SIG-M5 treated with dmso at 0.1 percent for 504 hours (cell line): Measurements from ENCODE around the gene CYP2S1.
"Not testable (repeated sequence)": the region's sequence is repeated elsewhere in the genome, so short reads cannot be mapped to it uniquely, and the experiment has no call there.

Source experiments
- DNase-seq: peaks from one replicate; lab custom pipeline; 2025; ENCODE audit not compliant: unreplicated experiment; lab: John Stamatoyannopoulos, UW

Gene CYP2S1

DNA sequence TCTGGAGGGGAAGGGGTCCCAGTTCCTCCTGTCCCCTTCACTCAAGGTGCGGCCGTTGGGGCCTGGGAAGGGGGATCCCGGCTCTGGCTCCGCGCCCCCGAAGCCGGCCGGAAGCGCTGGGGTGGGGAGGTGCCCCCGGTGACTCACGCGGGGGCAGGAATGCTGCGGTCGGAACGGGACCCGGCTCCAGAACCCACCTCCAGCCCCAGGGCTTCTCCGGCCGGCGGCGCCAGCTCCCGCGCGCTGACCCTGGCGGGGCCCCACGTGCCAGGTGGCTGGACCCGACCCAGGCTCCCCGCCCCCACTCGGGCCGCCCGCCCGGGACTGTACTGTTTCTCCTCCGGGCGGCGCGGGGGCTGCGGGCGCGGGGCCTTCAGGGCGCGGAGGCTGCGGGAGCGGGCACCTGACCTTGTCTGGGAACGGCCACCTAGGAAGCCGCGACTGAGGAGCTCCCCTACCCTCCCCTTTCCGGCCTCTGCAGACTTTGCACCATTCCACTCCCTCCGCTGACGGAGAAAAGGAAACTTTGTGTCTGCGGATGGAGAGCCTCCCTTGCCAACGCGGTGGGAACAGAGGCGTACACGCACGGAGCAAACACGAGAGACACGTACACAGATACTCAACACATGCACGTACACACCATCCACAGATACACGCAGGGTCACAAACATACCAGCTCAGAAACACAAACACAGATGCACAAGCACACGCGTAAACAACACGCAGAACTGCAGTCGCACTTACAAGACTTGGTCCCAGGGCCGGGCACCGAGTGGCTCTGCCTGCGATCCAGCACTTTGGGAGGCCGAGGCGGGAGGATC, 33.2 kb downstream of the CYP2S1 start:
- DNase-seq: no peak

DNA sequence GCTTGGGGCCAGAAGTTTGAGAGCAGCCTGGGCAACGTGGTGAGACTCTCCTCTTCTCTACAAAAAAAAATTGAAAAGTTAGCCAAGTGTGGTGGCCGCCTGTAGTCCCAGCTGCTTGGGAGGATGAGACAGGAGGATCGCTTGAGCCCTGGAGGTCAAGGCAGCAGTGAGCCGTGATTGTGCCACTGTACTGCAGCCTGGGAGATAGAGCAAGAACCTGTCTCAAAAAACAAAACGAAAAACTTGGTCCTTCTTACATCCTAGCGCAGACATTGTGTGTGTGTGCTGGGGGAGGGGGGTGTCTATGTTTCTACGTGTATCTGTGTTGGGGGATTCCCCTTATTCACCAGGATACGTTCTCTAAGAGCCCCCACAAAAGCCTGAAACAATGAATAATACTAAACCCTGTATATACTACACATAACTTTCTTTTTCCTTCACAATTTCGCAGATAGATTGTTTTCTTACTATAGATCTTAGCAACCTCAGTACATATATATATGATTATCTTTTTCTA, 33.9 kb downstream of the CYP2S1 start:
- no peak for DNase-seq

DNA sequence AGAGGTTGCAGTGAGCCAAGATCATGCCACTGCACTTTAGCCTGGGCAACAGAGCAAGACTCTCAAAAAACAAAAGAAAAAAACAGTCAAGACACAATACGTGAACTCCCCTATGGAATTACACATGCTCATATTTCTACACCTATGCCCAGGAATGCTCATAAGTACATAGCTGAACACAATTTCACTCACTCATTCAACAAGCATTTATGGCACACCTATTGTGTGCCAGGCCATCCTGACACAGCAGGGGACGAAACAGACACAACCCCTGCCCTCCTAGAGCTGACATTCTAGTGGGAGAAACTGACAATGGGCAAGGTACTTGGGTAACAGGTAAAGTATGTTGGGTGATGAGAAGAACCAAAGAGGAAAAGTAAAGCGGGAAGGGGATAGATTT, 35.5 kb downstream of the CYP2S1 start:
- no peak for DNase-seq

DNA sequence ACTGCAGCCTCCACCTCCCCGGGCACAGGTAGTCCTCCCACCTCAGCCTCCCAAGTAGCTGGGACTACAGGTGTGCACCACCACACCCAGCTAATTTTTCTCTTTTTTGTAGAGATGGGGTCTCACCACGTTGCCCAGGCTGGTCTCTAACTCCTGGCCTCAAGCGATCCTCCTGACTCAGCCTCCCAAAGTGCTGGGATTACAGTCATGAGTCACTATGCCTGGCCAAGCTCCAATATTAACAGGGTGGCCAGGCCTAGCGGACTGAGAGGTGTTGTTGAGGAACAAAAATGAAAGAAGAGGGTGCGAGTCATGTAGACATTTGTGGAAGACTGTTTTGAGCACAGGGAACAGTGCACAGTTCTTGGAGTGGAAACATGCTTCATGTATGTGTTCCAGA, 36.3 kb downstream of the CYP2S1 start:
- DNase-seq: not testable (repeated sequence)

DNA sequence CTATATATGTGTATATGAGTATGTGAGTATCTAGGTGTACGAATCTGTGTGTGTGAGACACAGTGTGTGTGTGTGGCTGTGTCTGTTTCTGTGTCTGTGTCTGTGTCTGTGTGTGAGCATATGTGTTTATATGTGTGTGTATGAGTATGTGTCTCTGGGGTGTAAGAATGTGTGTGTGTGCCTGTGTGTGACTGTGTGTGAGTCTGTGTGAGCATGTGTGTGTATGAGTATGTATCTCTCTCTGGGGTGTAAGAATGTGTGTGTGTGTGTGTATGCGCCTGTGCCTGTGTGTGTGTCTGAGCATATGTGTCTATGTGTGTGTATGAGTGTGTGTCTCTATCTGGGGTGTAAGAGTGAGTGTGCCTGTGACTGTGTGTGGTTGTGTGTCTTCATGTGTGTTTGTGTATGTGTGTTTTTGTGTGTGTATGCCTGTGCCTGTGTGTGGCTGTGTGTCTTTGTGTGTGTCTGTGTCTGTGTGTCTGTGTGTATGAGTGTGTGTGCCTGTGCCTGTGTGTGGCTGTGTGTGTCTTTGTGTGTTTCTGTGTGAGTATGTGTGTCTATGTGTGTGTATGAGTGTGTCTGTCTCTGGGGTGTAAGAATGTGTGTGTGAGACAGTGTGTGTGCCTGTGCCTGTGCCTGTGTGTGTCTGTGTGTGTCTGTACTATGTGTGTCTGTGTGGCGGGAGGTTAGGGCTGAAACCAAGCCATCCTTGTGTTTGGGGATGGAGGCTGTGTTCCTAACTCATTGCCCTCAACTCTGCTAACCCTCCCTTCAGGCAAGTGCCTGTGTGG, 37.2 kb downstream of the CYP2S1 start:
- DNase-seq: no peak

DNA sequence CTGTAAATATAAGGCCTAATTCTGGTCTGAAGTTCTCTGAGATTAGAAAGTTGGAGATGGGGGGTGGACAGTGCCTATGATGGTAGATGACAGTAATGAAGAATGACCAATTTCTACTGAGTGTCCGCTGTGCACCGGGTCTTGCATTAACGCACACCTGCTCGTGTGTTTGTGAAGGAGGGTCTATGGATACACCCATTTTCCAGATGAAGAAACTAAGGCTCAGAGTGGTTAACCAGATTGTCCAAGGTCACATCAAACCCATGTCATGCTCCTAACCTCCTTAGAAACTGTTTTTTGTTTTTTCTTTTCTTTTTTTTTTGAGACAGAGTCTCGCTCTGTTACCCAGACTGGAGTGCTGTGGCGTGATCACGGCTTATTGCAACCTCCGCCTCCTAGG, 39.7 kb downstream of the CYP2S1 start:
- no peak for DNase-seq

DNA sequence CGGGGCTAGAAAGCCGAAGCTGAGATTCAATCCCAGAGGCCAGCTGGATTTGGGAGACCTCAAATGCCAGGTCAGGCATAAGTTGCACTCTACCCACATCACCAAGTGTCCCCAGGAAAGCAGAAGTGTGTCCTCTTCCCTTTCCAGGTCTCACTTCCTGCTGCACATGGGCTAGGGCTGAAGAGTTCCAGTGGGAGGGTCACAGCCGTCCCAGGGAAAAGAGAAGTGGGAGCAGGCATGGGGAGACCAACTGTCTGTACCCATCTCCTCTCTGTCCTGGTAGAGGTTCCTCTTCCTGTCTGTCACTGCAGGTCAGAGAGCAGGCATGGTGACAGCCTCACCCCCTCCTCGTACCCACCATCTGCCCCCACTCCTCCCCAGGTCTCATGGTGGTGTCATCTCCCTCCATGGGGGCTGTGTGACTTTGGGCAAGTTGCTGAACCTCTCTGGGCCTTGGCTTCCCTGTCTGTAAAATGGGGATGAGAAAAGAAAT, 40.8 kb downstream of the CYP2S1 start:
- DNase-seq: peak; percentile 45

DNA sequence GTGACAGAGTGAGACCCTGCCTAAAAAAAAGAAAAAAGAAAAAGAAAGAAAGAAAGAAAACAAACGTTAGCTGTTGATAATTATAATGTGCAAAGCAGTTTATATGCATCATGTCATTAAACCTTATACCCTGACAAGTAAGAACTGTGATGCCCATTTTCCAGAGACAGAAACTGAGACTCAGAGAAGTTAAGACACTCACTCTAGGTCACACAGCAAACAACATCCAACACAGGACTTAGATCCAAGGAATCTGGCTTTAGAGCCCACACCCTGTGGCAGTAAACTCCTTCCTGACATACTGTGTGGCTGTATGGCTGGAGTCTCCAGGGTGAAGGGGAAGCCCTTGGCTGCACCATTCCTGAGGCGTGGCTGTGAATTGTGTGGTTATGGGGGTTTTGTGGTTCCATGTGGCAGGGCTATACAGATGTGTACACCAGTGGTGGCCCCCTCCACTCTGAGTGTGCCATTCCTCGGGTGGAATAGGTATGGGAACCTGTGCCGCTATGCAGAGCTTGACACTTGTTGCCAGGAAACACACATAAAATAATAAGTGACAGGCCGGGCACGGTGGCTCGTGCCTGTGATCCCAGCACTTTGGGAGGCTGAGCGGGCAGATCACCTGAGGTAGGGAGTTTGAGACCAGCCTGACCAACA, 41.6 kb downstream of the CYP2S1 start:
- no peak for DNase-seq

DNA sequence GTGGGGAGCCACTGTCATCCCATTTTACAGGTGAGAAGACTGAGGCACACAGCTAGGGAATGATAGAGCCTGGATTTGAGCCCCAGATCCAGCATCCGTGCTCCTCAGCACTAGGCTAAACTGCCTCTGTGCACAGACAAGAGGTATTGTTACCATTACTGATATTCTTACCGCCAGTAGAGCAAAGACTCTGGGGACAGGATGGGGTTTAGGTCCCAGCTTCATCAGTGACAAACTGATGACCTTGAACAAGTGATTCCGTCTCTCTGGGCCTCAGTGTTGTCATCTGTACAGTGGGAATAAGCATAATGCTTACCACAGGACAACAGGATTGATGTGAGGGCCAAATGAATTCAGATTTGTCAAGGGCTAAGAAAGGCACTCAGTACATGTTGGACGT, 42.5 kb downstream of the CYP2S1 start:
- DNase-seq: no peak

DNA sequence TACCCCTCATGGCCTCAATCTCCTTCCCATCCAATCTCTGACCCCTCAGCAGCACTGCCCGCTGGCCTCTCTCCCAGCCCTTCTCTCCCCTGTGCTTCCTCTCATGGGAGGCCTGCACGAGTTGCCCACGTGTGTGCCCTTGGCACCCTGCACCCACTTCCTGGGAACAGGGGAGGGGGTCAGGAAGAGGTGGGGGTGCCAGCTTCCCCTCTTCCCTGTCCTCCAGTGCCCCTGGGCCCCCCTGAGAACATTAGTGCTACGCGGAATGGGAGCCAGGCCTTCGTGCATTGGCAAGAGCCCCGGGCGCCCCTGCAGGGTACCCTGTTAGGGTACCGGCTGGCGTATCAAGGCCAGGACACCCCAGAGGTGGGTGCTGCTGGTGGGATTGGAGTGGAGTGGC, 45.2 kb downstream of the CYP2S1 start:
- DNase-seq: no peak

DNA sequence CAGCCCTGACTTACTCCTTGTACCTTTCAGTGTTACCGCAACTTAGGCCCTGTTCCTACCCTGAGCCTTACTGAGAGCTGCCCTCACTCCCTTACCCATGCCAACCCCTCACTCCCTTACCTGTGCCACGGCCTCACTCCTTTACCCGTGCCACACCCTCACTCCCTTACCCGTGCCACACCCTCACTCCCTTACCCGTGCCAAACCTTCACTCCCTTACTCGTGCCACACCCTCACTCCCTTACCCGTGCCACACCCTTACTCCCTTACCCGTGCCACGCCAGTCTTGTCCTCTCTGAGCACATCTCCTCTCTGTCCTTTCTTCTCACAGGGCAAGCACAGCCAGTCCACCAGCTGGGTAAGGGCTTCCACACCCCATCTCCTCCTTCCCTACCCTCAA, 46.3 kb downstream of the CYP2S1 start:
- DNase-seq: no peak

DNA sequence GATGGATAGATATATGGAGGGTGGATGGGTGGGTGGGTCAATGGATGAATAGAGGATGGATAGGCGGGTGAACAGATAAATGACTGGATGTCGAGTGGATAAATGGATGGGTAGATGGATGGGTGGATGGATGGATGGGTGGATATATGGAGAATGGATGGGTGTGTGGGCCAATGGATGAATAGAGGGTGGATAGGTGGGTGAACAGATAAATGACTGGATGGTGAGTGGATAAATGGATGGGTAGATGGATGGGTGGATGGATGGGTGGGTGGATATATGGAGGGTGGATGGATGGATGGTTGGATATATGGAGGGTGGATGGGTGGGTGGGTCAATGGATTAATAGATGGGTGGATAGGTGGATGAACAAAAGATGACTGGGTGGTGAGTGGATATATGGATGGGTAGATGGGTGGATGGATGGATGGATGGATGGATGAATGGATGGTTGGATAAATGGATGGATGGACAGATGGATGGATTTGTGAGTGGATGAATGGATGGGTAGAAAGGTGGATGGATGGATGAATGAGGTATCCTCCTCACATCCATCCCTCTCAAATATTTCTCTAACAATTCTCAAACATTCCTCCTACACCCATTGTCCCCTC, 47.0 kb downstream of the CYP2S1 start:
- no peak for DNase-seq

DNA sequence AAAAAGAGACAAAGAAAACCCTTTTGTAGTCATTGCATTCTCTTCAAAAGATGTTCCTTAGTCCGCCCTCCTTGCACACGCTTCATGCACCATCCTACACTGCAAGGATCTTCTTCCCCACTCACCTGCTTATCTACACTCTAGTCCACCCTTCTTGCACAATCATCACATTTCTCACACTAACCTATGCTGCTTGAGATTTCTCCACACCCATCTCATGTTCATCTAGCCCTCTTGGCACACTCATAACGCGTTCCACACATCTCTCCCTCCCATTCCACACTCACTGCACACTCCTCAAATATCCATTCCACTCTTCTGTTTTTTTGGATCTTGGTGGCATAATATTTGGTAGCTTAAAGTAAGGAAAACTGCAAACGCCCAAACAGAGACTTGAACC, 48.8 kb downstream of the CYP2S1 start:
- DNase-seq: no peak

DNA sequence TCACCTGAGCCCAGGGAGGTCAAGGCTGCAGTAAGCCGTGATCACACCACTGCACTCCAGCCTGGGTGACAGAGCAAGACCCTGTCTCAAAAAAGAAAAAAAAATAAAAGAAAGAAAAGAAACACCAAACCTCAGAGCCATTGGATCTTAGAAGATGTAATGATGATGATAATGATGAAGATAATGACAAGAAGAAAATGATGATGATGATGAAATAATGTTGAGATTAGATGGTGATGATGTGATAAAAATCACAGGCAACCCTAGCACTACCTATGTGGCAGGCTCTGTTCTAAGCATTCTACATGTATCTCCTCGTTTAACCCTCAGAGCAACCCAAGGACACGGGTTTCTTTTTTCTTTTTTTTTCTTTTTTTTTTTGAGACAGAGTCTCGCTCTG, 51.1 kb downstream of the CYP2S1 start:
- DNase-seq: no peak

DNA sequence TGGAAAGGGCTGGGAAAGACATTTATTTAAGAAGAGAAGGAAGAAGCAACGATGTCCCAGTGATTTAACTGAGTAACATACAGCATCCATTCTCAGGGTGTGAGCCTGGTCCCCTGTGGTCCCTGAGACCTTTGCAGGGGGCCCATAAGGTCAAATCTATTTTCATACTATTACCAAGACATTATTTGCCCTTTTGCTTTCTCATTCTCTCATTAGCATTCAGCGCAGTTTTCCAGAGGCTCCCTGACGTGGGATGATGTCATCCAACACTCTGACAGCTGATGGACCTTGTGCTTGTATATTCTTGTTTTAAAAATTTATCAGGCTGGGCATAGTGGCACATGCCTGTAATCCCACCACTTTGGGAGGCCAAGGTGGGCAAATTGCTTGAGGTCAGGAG, 52.8 kb downstream of the CYP2S1 start:
- no peak for DNase-seq

DNA sequence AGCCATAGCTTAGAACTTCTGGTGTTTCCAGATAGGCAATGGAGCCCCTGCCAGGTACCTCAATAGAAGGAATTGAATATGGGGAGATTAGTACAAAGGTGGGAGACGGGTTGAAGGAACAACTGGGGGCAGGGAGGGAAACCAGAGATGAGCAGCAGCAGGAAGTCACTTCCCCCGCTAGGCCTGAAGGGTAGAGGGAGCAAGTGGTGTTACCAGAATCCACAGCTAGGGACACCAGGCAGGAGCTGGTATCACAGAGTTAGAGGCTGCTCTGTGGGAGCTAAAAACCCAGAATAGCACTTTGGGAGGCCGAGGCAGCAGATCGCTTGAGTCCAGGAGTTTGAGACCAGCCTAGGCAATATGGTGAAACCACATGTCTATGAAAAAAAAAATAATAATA, 55.9 kb downstream of the CYP2S1 start:
- no peak for DNase-seq

DNA sequence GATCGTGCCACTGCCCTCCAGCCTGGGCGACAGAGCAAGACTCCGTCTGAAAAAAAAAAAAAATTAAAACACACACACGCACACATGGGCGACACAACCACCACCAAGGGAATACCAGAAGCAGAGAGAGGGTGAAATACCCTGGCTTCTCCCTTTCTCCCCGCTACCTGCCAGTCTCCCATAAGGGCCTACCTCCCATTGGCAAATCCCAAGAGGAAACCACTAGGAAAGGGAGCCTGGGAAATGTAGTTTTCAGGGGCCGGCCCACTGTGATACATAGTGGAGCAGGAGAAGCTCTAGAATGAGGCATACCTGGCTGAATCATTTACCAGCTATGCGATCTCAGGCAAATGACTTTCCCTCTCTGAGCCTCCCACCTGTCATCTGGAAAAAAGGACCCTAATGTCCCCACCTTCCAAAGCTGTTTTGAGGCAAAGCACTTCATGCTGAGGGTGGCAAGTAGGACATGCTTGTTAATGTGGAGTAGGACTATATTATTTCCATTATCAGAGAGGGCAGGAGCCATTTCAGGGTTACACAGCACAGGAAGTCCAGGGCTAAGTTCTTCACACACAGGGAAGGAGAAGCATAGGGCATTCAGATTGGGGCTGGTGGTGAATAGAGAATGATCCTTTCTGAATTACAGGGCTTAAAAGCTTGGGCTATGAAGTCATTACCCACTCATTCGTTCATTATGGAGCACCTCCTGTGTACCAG, 56.8 kb downstream of the CYP2S1 start:
- no peak for DNase-seq

DNA sequence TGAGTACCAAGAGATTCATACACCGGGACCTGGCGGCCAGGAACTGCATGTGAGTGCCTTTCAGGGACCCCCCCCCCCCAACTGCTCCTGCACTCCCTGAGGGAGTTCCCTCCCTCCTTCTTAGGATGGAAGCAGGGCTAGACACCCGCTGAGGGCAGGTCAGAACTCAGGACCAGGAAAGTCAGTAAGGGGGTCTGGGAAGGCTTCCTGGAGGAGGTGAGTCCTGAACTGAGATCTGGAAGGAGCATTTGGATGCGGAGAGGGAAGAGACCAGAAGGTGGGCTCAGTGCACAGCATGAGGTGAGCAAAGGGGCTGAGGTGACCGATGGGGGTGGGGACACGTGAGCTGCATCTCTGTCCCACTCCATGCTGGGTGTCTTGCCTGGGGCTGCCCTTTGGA, 60.6 kb downstream of the CYP2S1 start:
- DNase-seq: no peak

DNA sequence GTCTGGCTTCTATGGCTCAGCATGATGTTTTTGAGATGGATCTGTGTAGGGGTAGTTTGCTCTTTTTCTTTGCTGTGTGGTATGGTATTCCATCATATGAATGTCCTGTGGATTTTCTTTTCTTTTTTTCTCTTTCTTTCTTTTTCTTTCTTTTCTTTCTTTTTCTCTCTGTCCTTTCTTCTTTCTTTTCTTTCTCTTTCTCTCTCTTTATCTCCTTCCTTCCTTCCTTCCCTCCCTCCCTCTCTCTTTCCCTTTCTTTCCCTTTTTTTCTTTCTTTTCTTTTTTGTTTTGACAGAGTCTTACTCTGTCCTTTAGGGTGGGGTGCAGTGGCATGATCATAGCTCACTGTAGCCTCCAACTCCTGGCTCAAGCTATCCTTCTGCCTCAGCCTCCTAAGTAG, 62.2 kb downstream of the CYP2S1 start:
- no peak for DNase-seq
